H1 (cell line): ENCODE results near the gene GRB14. TPM values are rescaled to one million over a fixed set of nuclear protein-coding genes. Genes with fewer than 3 reads are reported as not detected.

ENCODE experiments used
- CTCF ChIA-PET: fragments of 300-600 bp; sonication (Branson Sonifier 250); formaldehyde crosslinking; loops from one replicate; lab custom pipeline; 2021; ENCODE audit not compliant: partially characterized antibody; lab: Charles Lee
- POLR2A ChIA-PET: fragments of 300-600 bp; sonication (Branson Sonifier 250); formaldehyde crosslinking; loops from one replicate; lab custom pipeline; 2021; ENCODE audit warnings: inconsistent platforms; ENCODE audit not compliant: partially characterized antibody; lab: Charles Lee
- DNase-seq, 2 experiments: peaks; one replicate each; pipeline versions ENCODE4 v3.0.0 to v3.0.0-alpha.2; 2010 to 2022; ENCODE audit warnings: low spot score in 2 of 2, low read depth in 1 of 2, mixed read lengths in 1 of 2
- FAIRE-seq: peaks from 2 replicates; lab custom pipeline; 2011; peaks lifted over from hg19 to GRCh38; lab: Jason Lieb, UNC
- H2AFZ ChIP-seq: 2 replicates; pipeline ENCODE4 v1.8.1; 2012; ENCODE audit warnings: low read length, inconsistent platforms
- H2AK5ac ChIP-seq: 2 replicates; pipeline ENCODE4 v1.6.1; 2013; ENCODE audit warnings: low read depth, low read length
- H2BK120ac ChIP-seq: replicated peaks from 2 replicates; pipeline ENCODE3; 2013; ENCODE audit warnings: low read depth, low read length, inconsistent platforms
- H2BK12ac ChIP-seq: 2 replicates; pipeline ENCODE4 v1.6.1; 2013; ENCODE audit warnings: low read depth, low read length
- H2BK15ac ChIP-seq: 2 replicates; pipeline ENCODE4 v1.6.1; 2013; ENCODE audit warnings: low read length
- H2BK20ac ChIP-seq: 2 replicates; pipeline ENCODE4 v1.6.1; 2013; ENCODE audit warnings: low read length
- H2BK5ac ChIP-seq: 2 replicates; pipeline ENCODE4 v1.6.1; 2013; ENCODE audit warnings: low read depth, low read length
- H3K14ac ChIP-seq: 2 replicates; pipeline ENCODE4 v1.6.1; 2013; ENCODE audit warnings: inconsistent platforms; ENCODE audit not compliant: insufficient read length
- H3K18ac ChIP-seq: 2 replicates; pipeline ENCODE4 v1.6.1; 2013; ENCODE audit warnings: low read length; ENCODE audit errors: extremely low read depth
- H3K23ac ChIP-seq: 2 replicates; pipeline ENCODE4 v1.6.1; 2013; ENCODE audit warnings: inconsistent platforms; ENCODE audit not compliant: insufficient read length
- H3K23me2 ChIP-seq: 2 replicates; pipeline ENCODE4 v1.6.1; 2013; ENCODE audit warnings: low read depth, low read length
- H3K27ac ChIP-seq: 2 replicates; pipeline ENCODE4 v1.6.1; 2011; ENCODE audit warnings: low read depth, low read length, inconsistent platforms
- H3K27me3 ChIP-seq, 4 experiments: replicated peaks in 1 of 4; 1 replicate in 1 of 4; 2 replicates in 3 of 4; pipeline versions ENCODE4 v1.6.1 to v1.8.1; 2011 to 2013; ENCODE audit warnings: low read length in 3 of 4, mild to moderate bottlenecking in 3 of 4, inconsistent platforms in 2 of 4, mixed read lengths in 2 of 4, moderate library complexity in 1 of 4; ENCODE audit not compliant: control insufficient read depth in 3 of 4, insufficient read depth in 3 of 4; ENCODE audit errors: extremely low read depth in 1 of 4
- H3K36me3 ChIP-seq, 4 experiments: 2 replicates each; pipeline versions ENCODE4 v1.6.1 to v1.8.1; 2011 to 2013; ENCODE audit warnings: mild to moderate bottlenecking in 4 of 4, low read length in 3 of 4, moderate library complexity in 2 of 4, control low read depth in 1 of 4, inconsistent platforms in 1 of 4; ENCODE audit not compliant: insufficient read depth in 4 of 4, control insufficient read depth in 2 of 4
- H3K4ac ChIP-seq: replicated peaks from 2 replicates; pipeline ENCODE3; 2013; ENCODE audit warnings: low read length, low read depth, mixed read lengths, inconsistent platforms; ENCODE audit not compliant: insufficient read length
- H3K4me1 ChIP-seq, 4 experiments: replicated peaks in 1 of 4; 1 replicate in 1 of 4; 2 replicates in 3 of 4; pipeline versions ENCODE4 v1.6.1 to v1.8.1; 2011 to 2013; ENCODE audit warnings: low read length in 3 of 4, inconsistent platforms in 2 of 4, mixed read lengths in 1 of 4; ENCODE audit not compliant: insufficient read depth in 4 of 4, control insufficient read depth in 3 of 4
- H3K4me2 ChIP-seq, 2 experiments: 2 replicates each; pipeline versions ENCODE4 v1.6.1 to v1.8.1; 2011 to 2013; ENCODE audit warnings: low read depth in 2 of 2, low read length in 2 of 2, control low read depth in 1 of 2, inconsistent platforms in 1 of 2, mild to moderate bottlenecking in 1 of 2; ENCODE audit not compliant: insufficient read depth in 1 of 2
- H3K4me3 ChIP-seq, 4 experiments: fragments of 200-600, 300-600 bp in 1 of 4; sonication (generic), shearing (Covaris generic), sonication (Bioruptor Twin) in 1 of 4; 2 replicates each; pipeline versions ENCODE4 v1.5.1 to v1.8.1; 2011 to 2016; ENCODE audit warnings: low read length in 4 of 4, low read depth in 3 of 4, control low read depth in 2 of 4, inconsistent platforms in 2 of 4, mild to moderate bottlenecking in 2 of 4, mixed read lengths in 1 of 4, moderate library complexity in 1 of 4; ENCODE audit not compliant: insufficient read depth in 2 of 4; ENCODE audit errors: extremely low read depth in 1 of 4
- H3K56ac ChIP-seq: replicated peaks from 2 replicates; pipeline ENCODE3; 2013; ENCODE audit warnings: low read depth, mild to moderate bottlenecking, mixed read lengths, low read length, inconsistent platforms; ENCODE audit not compliant: insufficient read length
- H3K79me1 ChIP-seq: 2 replicates; pipeline ENCODE4 v1.6.1; 2013; ENCODE audit warnings: low read depth, low read length, control low read depth
- H3K79me2 ChIP-seq, 2 experiments: 2 replicates each; pipeline versions ENCODE4 v1.6.1 to v1.8.1; 2012 to 2013; ENCODE audit warnings: low read length in 2 of 2, mild to moderate bottlenecking in 2 of 2, inconsistent platforms in 1 of 2; ENCODE audit not compliant: insufficient read depth in 2 of 2, control insufficient read depth in 1 of 2
- H3K9ac ChIP-seq, 4 experiments: replicated peaks in 1 of 4; 1 replicate in 1 of 4; 2 replicates in 3 of 4; pipeline versions ENCODE4 v1.6.1 to v1.8.1; 2011 to 2013; ENCODE audit warnings: low read depth in 3 of 4, low read length in 3 of 4, control low read depth in 2 of 4, mild to moderate bottlenecking in 2 of 4, moderate library complexity in 2 of 4, inconsistent platforms in 1 of 4; ENCODE audit errors: extremely low read depth in 1 of 4
- H3K9me3 ChIP-seq, 2 experiments: 2 replicates each; pipeline versions ENCODE4 v1.6.1 to v1.8.1; 2012 to 2013; ENCODE audit warnings: mild to moderate bottlenecking in 2 of 2, moderate library complexity in 2 of 2, control low read depth in 1 of 2, inconsistent platforms in 1 of 2, low read depth in 1 of 2, low read length in 1 of 2, mixed read lengths in 1 of 2; ENCODE audit not compliant: insufficient read depth in 2 of 2
- H4K20me1 ChIP-seq, 2 experiments: replicated peaks in 1 of 2; 2 replicates each; pipeline versions ENCODE3 to v1.8.1; 2011 to 2013; ENCODE audit warnings: inconsistent platforms in 2 of 2, low read length in 2 of 2, mild to moderate bottlenecking in 1 of 2; ENCODE audit not compliant: insufficient read depth in 2 of 2, control insufficient read depth in 1 of 2
- H4K5ac ChIP-seq: 2 replicates; pipeline ENCODE4 v1.6.1; 2013; ENCODE audit warnings: low read length, low read depth, mixed read lengths, inconsistent platforms; ENCODE audit not compliant: insufficient read length
- H4K8ac ChIP-seq: 2 replicates; pipeline ENCODE4 v1.8.0; 2013; ENCODE audit warnings: mild to moderate bottlenecking, moderate library complexity, low read length, inconsistent platforms; ENCODE audit not compliant: insufficient read depth; ENCODE audit errors: extremely low read depth
- H4K91ac ChIP-seq: replicated peaks from 2 replicates; pipeline ENCODE3; 2013; ENCODE audit warnings: low read length, mixed read lengths, inconsistent platforms; ENCODE audit not compliant: insufficient read length
- CBX5 ChIP-seq: fragments of 300-800, 300-1000 bp; sonication (generic); IDR thresholded peaks from 2 replicates; pipeline ENCODE4 v1.7.1; 2016; ENCODE audit warnings: antibody characterized with exemption, low read length, low read depth
- CTCF ChIP-seq, 3 experiments: IDR thresholded peaks; 1 replicate in 2 of 3; 2 replicates in 1 of 3; pipeline versions ENCODE4 v1.5.1 to v1.6.1; 2011; ENCODE audit warnings: low read length in 3 of 3, mild to moderate bottlenecking in 3 of 3, inconsistent platforms in 2 of 3, low read depth in 1 of 3, moderate library complexity in 1 of 3; ENCODE audit not compliant: insufficient read depth in 1 of 3; ENCODE audit errors: control extremely low read depth in 1 of 3
- GABPA ChIP-seq: IDR thresholded peaks from 2 replicates; pipeline ENCODE4 v1.6.1; 2011; ENCODE audit warnings: mild to moderate bottlenecking, low read length, moderate library complexity, borderline replicate concordance; ENCODE audit not compliant: insufficient read depth
- GTF2F1 ChIP-seq: IDR thresholded peaks from 2 replicates; pipeline ENCODE4 v1.6.1; 2012; ENCODE audit warnings: low read depth, low read length, improper control_type of control experiment, borderline replicate concordance
- JUN ChIP-seq: IDR thresholded peaks from 2 replicates; pipeline ENCODE4 v1.6.1; 2011; ENCODE audit warnings: low read depth, mild to moderate bottlenecking, improper control_type of control experiment, low read length
- KDM5A ChIP-seq: fragments of 200-600 bp; IDR thresholded peaks from 2 replicates; pipeline ENCODE4 v1.7.1; 2012; ENCODE audit warnings: mild to moderate bottlenecking, low read length, inconsistent platforms, mixed read lengths
- NRF1 ChIP-seq: IDR thresholded peaks from 2 replicates; pipeline ENCODE4 v1.6.1; 2011; ENCODE audit warnings: mild to moderate bottlenecking, low read depth, low read length, improper control_type of control experiment
- RXRA ChIP-seq: IDR thresholded peaks from 2 replicates; pipeline ENCODE4 v1.6.1; 2011; ENCODE audit warnings: low read depth, mild to moderate bottlenecking, low read length, moderate library complexity; ENCODE audit not compliant: insufficient read depth
- SIN3A ChIP-seq, 2 experiments: IDR thresholded peaks in 1 of 2; conservative IDR thresholded peaks in 1 of 2; 2 replicates each; pipeline ENCODE4 v1.6.1; 2011 to 2012; ENCODE audit warnings: low read length in 2 of 2, improper control_type of control experiment in 1 of 2, low read depth in 1 of 2, mild to moderate bottlenecking in 1 of 2
- SP2 ChIP-seq: IDR thresholded peaks from 2 replicates; pipeline ENCODE4 v1.6.1; 2012; ENCODE audit warnings: mild to moderate bottlenecking, low read length, inconsistent platforms
- TEAD4 ChIP-seq: IDR thresholded peaks from 2 replicates; pipeline ENCODE4 v1.6.1; 2012; ENCODE audit warnings: low read depth, low read length, inconsistent platforms, mixed read lengths
- WGBS, 2 experiments: shearing (Covaris generic) in 1 of 2; methylation state at CpG; one replicate each; pipeline versions ENCODE4 v1.1.6 to v1.1.7; 2013 to 2015; ENCODE audit warnings: low lambda C conversion rate in 2 of 2, mixed read lengths in 2 of 2, inconsistent platforms in 1 of 2, low coverage in 1 of 2, missing lambda C conversion rate in 1 of 2; ENCODE audit not compliant: insufficient replicate concordance in 2 of 2, insufficient coverage in 1 of 2, insufficient read length in 1 of 2; ENCODE audit errors: extremely low coverage in 1 of 2, missing lambda C conversion rate in 1 of 2; 5-methylcytosine and 5-hydroxymethylcytosine counted together
- polyA plus RNA-seq, 7 experiments: library from polyadenylated mRNA; depleted of rRNA in 3 of 7; stranded (reverse) in 5 of 7; unstranded in 2 of 7; fragments of >200 nt in 5 of 7; fragments of 200-250 nt in 2 of 7; gene quantifications; 1 replicate in 5 of 7; 2 replicates in 1 of 7; 4 replicates in 1 of 7; pipeline versions ENCODE4 v1.2.1 to v1.2.3, GENCODE V29; 2011 to 2013; ENCODE audit warnings: missing spikeins in 2 of 7, mixed read lengths in 2 of 7
- total RNA-seq: library from RNA; stranded (reverse); fragmentation: NEBNext Ultra II Directional; extraction: Animal tissue kit (Norgen Biotek cat#: 25700); gene quantifications from 2 replicates; pipeline ENCODE4 v1.2.1, GENCODE V29; 2021

The GRB14 gene
- total and polyA plus RNA-seq, 2 of the 8 experiments (the other 6 are each of a cell fraction or from before 2014, with no cell fraction given), result 2.5 to 11.6 TPM

GRCh38 chr2:164662868-164663631, 41.8 kb upstream of the GRB14 start:
- Histone ChIP-seq H2BK20ac (no peak overlapping the region), H3K4me2 (no peak overlapping the region), H2AK5ac (no peak overlapping the region), H3K14ac (no peak overlapping the region), H3K27ac (no peak overlapping the region), H2BK12ac (no peak overlapping the region), H3K4ac (no peak overlapping the region), H2BK5ac (no peak overlapping the region), H4K5ac (no peak overlapping the region)
- CTCF ChIA-PET, result no interaction called here
- FAIRE-seq, result no peak
- POLR2A ChIA-PET, result no interaction called here
- TF ChIP-seq CBX5 (no peak), JUN (no peak), KDM5A (no peak), GABPA (no peak), CTCF (IDR thresholded peaks at IDR 0.05; ENCODE audit: control extremely low read depth in 1 of 3, insufficient read depth in 1 of 3, low read depth in 1 of 3, low read length in 3 of 3) (no peak), SP2 (no peak), SIN3A (conservative IDR thresholded peaks at IDR 0.05 in 1 of 2, IDR thresholded peaks at IDR 0.05 in 1 of 2; ENCODE audit: low read depth in 1 of 2, low read length in 2 of 2) (no peak), TEAD4 (no peak), GTF2F1 (no peak), NRF1 (no peak), RXRA (no peak)
- TF ChIP-seq, all 59 proteins: peak for 0
- WGBS, 2 experiments, result 89% methylated on average over 1 of the region's 1 CpG; no CpG with 5 or more reads in 1 of the 2 experiments
- H3K23me2 ChIP-seq, result no peaks in the 10 kb centered on the region
- H3K9ac ChIP-seq, result no peak overlapping the region
- DNase-seq, result no peak
- H2AFZ ChIP-seq, result no peak overlapping the region
- no peaks in the 10 kb centered on the region for H4K20me1 ChIP-seq
- H3K18ac ChIP-seq, result no peak overlapping the region
- no peak overlapping the region for H4K91ac ChIP-seq
- H3K79me2 ChIP-seq, result no peaks in the 10 kb centered on the region
- H2BK15ac ChIP-seq, result no peak overlapping the region
- H4K8ac ChIP-seq, result no peak overlapping the region
- H2BK120ac ChIP-seq, result no peak overlapping the region
- no peak overlapping the region for H3K56ac ChIP-seq
- H3K23ac ChIP-seq, result no peak overlapping the region
- no peaks in the 10 kb centered on the region for H3K36me3 ChIP-seq
- no peak overlapping the region for H3K4me3 ChIP-seq
- no peaks in the 10 kb centered on the region for H3K79me1 ChIP-seq
- no peaks in the 10 kb centered on the region for H3K27me3 ChIP-seq
- no peaks in the 10 kb centered on the region for H3K4me1 ChIP-seq
- no peaks in the 10 kb centered on the region for H3K9me3 ChIP-seq
